Measurements from ENCODE around the gene SCOC. TPM values are rescaled to one million over a fixed set of nuclear protein-coding genes. Genes with fewer than 3 reads are reported as not detected.

SCOC gene
- total and polyA plus RNA-seq, 2 of the 13 experiments (the other 11 are each of a cell fraction or from before 2014, with no cell fraction given) = 43.8 to 65.2 TPM

- TF ChIP-seq ZHX2 (IDR thresholded peaks at IDR 0.05; ENCODE audit: low read depth) = no peak
- peak; percentile 77 for TF ChIP-seq ZHX2 (CRISPR knock-in tag; IDR thresholded peaks at IDR 0.05; ENCODE audit: borderline replicate concordance)
- 0 out of 2 replicates have a peak, but pooled peaks have one; percentile 52 for TF ChIP-seq ZNF816 (CRISPR knock-in tag; IDR thresholded peaks at IDR 0.05; ENCODE audit: borderline replicate concordance)
- TF ChIP-seq MTERF4 (CRISPR knock-in tag; IDR thresholded peaks at IDR 0.05) = peak; percentile 91
- TF ChIP-seq NFYC (CRISPR knock-in tag; IDR thresholded peaks at IDR 0.05) = no peak
- no peak for TF ChIP-seq TSC22D2 (CRISPR knock-in tag; IDR thresholded peaks at IDR 0.05; ENCODE audit: borderline replicate concordance)
- peak; percentile 78 for TF ChIP-seq ZNF800 (CRISPR knock-in tag; IDR thresholded peaks at IDR 0.05)
- no peak; the same call in 1 of the 2 replicates for TF ChIP-seq E2F2 (CRISPR knock-in tag; IDR thresholded peaks at IDR 0.05; ENCODE audit: borderline replicate concordance)
- peak; percentile 63; the same call in 1 of the 2 replicates for TF ChIP-seq ZNF331 (CRISPR knock-in tag; IDR thresholded peaks at IDR 0.05)
- TF ChIP-seq BRD4 (CRISPR knock-in tag; IDR thresholded peaks at IDR 0.05) = 0 out of 2 replicates have a peak, but pooled peaks have one; percentile 64
- TF ChIP-seq ZNF274 (CRISPR knock-in tag; IDR thresholded peaks at IDR 0.05) = no peak
- peak; percentile 61; the same call in 1 of the 2 replicates for TF ChIP-seq ZBTB26 (CRISPR knock-in tag; IDR thresholded peaks at IDR 0.05; ENCODE audit: borderline replicate concordance)
- TF ChIP-seq ZFP36L2 (CRISPR knock-in tag; IDR thresholded peaks at IDR 0.05) = no peak; the same call in 1 of the 2 replicates
- no peak for TF ChIP-seq ZFAT (CRISPR knock-in tag; conservative IDR thresholded peaks at IDR 0.05)
- no peak for TF ChIP-seq ZNF879 (CRISPR knock-in tag; IDR thresholded peaks at IDR 0.05)
- peak; percentile 52; the same call in 1 of the 2 replicates for TF ChIP-seq SSRP1 (CRISPR knock-in tag; IDR thresholded peaks at IDR 0.05)
- TF ChIP-seq POLR2AphosphoS5 (IDR thresholded peaks at IDR 0.05; ENCODE audit: low read depth, low read length) = peak; percentile 68
- TF ChIP-seq CEBPG (CRISPR knock-in tag; IDR thresholded peaks at IDR 0.05) = peak; percentile 87
Observed at GRCh38 chr4:140427106-140427918, 53.9 kb downstream of the SCOC start, which contains the start of gene CLGN (continued).
